HCT116 (cell line): Measurements from ENCODE around the gene PSMD5. TPM values are rescaled to one million over a fixed set of nuclear protein-coding genes. Genes with fewer than 3 reads are reported as not detected.

Experiments used
- ATAC-seq: fragments of 200-7000 bp; cut with Tn5 transposase; 2 replicates; pipeline ENCODE4 v1.9.1; 2020; ENCODE audit warnings: mild to moderate bottlenecking, moderate library complexity
- BruUV-seq: library from RNA; stranded (reverse); fragments of 400-500 nt; replicated peaks from 2 replicates; lab custom pipeline; 2021; lab: Mats Ljungman, UMichigan
- CTCF ChIA-PET: fragments of 300-600 bp; sonication (Branson Sonifier 250); formaldehyde crosslinking; loops from one replicate; lab custom pipeline; 2021; ENCODE audit warnings: antibody characterized with exemption; lab: Charles Lee
- POLR2A ChIA-PET: fragments of 300-600, 350-600 bp; sonication (Branson Sonifier 250); formaldehyde crosslinking; loops from one replicate; lab custom pipeline; 2021; ENCODE audit warnings: antibody characterized with exemption; lab: Charles Lee
- RAD21 ChIA-PET, 2 experiments: fragments of 300-600 bp; sonication (Branson Sonifier 250); formaldehyde crosslinking; loops; one replicate each; lab custom pipeline; 2023; ENCODE audit warnings: low total read pairs in 2 of 2; ENCODE audit not compliant: uncharacterized antibody in 2 of 2, unreplicated experiment in 2 of 2, low non-redundant PET in 1 of 2; lab: Charles Lee
- DNase-seq: peaks from one replicate; pipeline ENCODE4 v3.0.0-alpha.2; 2010; ENCODE audit warnings: low read depth, low spot score
- H2AFZ ChIP-seq: fragments of 200-600 bp; shearing (Covaris generic), sonication (generic); 2 replicates; pipeline ENCODE4 v1.6.1; 2017; ENCODE audit warnings: low read depth, mixed run types, mixed read lengths, antibody characterized with exemption, low read length; ENCODE audit not compliant: poor library complexity, severe bottlenecking
- H3K27ac ChIP-seq: 2 replicates; pipeline ENCODE4 v1.5.1; 2012; ENCODE audit warnings: low read depth, low read length
- H3K27me3 ChIP-seq: fragments of 200-600 bp; sonication (generic); 2 replicates; pipeline ENCODE4 v1.6.1; 2016; ENCODE audit warnings: mixed run types, low read length, mixed read lengths; ENCODE audit not compliant: insufficient read depth
- H3K36me3 ChIP-seq, 2 experiments: fragments of 200-500 bp in 1 of 2; fragments of 200-600 bp in 1 of 2; sonication (Bioruptor generic) in 1 of 2; sonication (generic) in 1 of 2; 2 replicates each; pipeline versions ENCODE4 v1.5.1 to v1.6.1; 2014 to 2016; ENCODE audit warnings: low read length in 2 of 2, inconsistent platforms in 1 of 2, mixed read lengths in 1 of 2, mixed run types in 1 of 2; ENCODE audit not compliant: insufficient read depth in 2 of 2, control insufficient read depth in 1 of 2
- H3K4me1 ChIP-seq, 2 experiments: fragments of 200-600 bp in 1 of 2; sonication (generic) in 1 of 2; 2 replicates each; pipeline versions ENCODE4 v1.5.1 to v1.6.1; 2012 to 2017; ENCODE audit warnings: low read length in 2 of 2, inconsistent platforms in 1 of 2, mild to moderate bottlenecking in 1 of 2, mixed read lengths in 1 of 2, mixed run types in 1 of 2, moderate library complexity in 1 of 2; ENCODE audit not compliant: insufficient read depth in 2 of 2, control insufficient read depth in 1 of 2
- H3K4me2 ChIP-seq: fragments of 200-600 bp; sonication (generic); 2 replicates; pipeline ENCODE4 v1.6.1; 2017; ENCODE audit warnings: mixed run types, low read length, mixed read lengths
- H3K4me3 ChIP-seq, 2 experiments: fragments of 200-600 bp in 1 of 2; sonication (generic) in 1 of 2; replicated peaks in 1 of 2; 2 replicates each; pipeline ENCODE4 v1.5.1; 2011 to 2016; ENCODE audit warnings: low read length in 2 of 2, control low read depth in 1 of 2, low read depth in 1 of 2, mild to moderate bottlenecking in 1 of 2, mixed read lengths in 1 of 2, mixed run types in 1 of 2
- H3K79me2 ChIP-seq: fragments of 200-600 bp; sonication (generic); 2 replicates; pipeline ENCODE4 v1.6.1; 2017; ENCODE audit warnings: mild to moderate bottlenecking, mixed run types, low read length, moderate library complexity, mixed read lengths; ENCODE audit not compliant: insufficient read depth
- H3K9ac ChIP-seq: fragments of 200-600 bp; sonication (generic); 2 replicates; pipeline ENCODE4 v1.6.1; 2016; ENCODE audit warnings: low read length, mixed read lengths
- H3K9me2 ChIP-seq: fragments of 200-600 bp; sonication (generic), shearing (Covaris generic); 2 replicates; pipeline ENCODE4 v1.6.1; 2017; ENCODE audit warnings: mixed run types, mild to moderate bottlenecking, moderate library complexity; ENCODE audit not compliant: insufficient read depth
- H3K9me3 ChIP-seq, 2 experiments: fragments of 200-500 bp in 1 of 2; fragments of 200-600 bp in 1 of 2; sonication (Bioruptor generic) in 1 of 2; sonication (generic) in 1 of 2; 2 replicates each; pipeline ENCODE4 v1.6.1; 2014 to 2017; ENCODE audit warnings: low read length in 2 of 2, mixed read lengths in 2 of 2, inconsistent platforms in 1 of 2, low read depth in 1 of 2, mild to moderate bottlenecking in 1 of 2, mixed run types in 1 of 2, moderate library complexity in 1 of 2; ENCODE audit not compliant: control insufficient read depth in 1 of 2, insufficient read depth in 1 of 2
- H4K20me1 ChIP-seq: fragments of 200-600 bp; sonication (generic), shearing (Covaris generic); 2 replicates; pipeline ENCODE4 v1.6.1; 2017; ENCODE audit warnings: mixed run types, mild to moderate bottlenecking, moderate library complexity; ENCODE audit not compliant: insufficient read depth
- CBX3 ChIP-seq: IDR thresholded peaks from 2 replicates; pipeline ENCODE4 v1.6.1; 2012; ENCODE audit warnings: low read depth
- EGR1 ChIP-seq: IDR thresholded peaks from 2 replicates; pipeline ENCODE4 v1.6.1; 2012; ENCODE audit warnings: low read depth
- EZH2phosphoT487 ChIP-seq: fragments of 200-600 bp; IDR thresholded peaks from 2 replicates; pipeline ENCODE4 v1.6.1; 2018; ENCODE audit warnings: antibody characterized with exemption, borderline replicate concordance
- REST ChIP-seq: IDR thresholded peaks from 2 replicates; pipeline ENCODE4 v1.6.1; 2012; ENCODE audit warnings: low read depth
- SIN3A ChIP-seq: IDR thresholded peaks from 2 replicates; pipeline ENCODE4 v1.6.1; 2012; ENCODE audit warnings: low read depth
- YY1 ChIP-seq: IDR thresholded peaks from 2 replicates; pipeline ENCODE4 v1.6.1; 2011; ENCODE audit warnings: low read length, low read depth, moderate library complexity, mild to moderate bottlenecking; ENCODE audit not compliant: insufficient replicate concordance; ENCODE audit errors: extremely low read depth
- ZBTB33 ChIP-seq: IDR thresholded peaks from 2 replicates; pipeline ENCODE4 v1.6.1; 2011; ENCODE audit warnings: mild to moderate bottlenecking, low read length, moderate library complexity; ENCODE audit not compliant: insufficient replicate concordance; ENCODE audit errors: extremely low read depth
- ZNF274 ChIP-seq: fragments of 200-500 bp; sonication (Bioruptor generic); IDR thresholded peaks from 2 replicates; pipeline ENCODE4 v1.6.1; 2014; ENCODE audit warnings: mild to moderate bottlenecking, low read depth, low read length, inconsistent platforms
- intact Hi-C: fragments of 100-400 bp; cut with micrococcal nuclease; formaldehyde crosslinking; loops from 2 replicates; pipeline ENCODE4 v1.10.0; 2022
- total RNA-seq: library from RNA; stranded (reverse); gene quantifications from one replicate; pipeline ENCODE4 v1.2.1, GENCODE V29; 2021; ENCODE audit not compliant: unreplicated experiment
- TF ChIP-seq, protein P1 (sequence below): IDR thresholded peaks from 2 replicates; pipeline ENCODE4 v1.6.1; 2012

Gene PSMD5
- total RNA-seq, 1 experiment from 2014 or later, result 64.3 TPM

- H3K4me3 ChIP-seq, result peak overlapping the region; percentile 45 to 74
- no peaks in the 10 kb centered on the region for H4K20me1 ChIP-seq
- TF ChIP-seq, protein P1, sequence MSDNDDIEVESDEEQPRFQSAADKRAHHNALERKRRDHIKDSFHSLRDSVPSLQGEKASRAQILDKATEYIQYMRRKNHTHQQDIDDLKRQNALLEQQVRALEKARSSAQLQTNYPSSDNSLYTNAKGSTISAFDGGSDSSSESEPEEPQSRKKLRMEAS, result no peak
- no peak for TF ChIP-seq CBX3
- TF ChIP-seq YY1, result no peak
- no peak for TF ChIP-seq EGR1
- no peak for TF ChIP-seq EZH2phosphoT487
- TF ChIP-seq SIN3A, result no peak
- no peak for TF ChIP-seq REST
- no peak for TF ChIP-seq ZBTB33
- no peak for TF ChIP-seq ZNF274
- peaks cover 0 to 16% of the 10 kb centered on the region in 2 experiments; a peak in 1 of 4 replicates for H3K36me3 ChIP-seq
- no peak overlapping the region for H2AFZ ChIP-seq
- H3K79me2 ChIP-seq, result peaks cover 19% of the 10 kb centered on the region
- H3K4me1 ChIP-seq, result peaks cover 44 to 54% of the 10 kb centered on the region in 2 experiments
- peak overlapping the region; percentile 92 for H3K9ac ChIP-seq
- peak overlapping the region; percentile 97 for H3K4me2 ChIP-seq
- no peaks in the 10 kb centered on the region for H3K9me3 ChIP-seq
- H3K9me2 ChIP-seq, result no peaks in the 10 kb centered on the region
- no peak for ATAC-seq
- ChIA-PET CTCF (no interaction called here), RAD21 (no interaction called here), POLR2A (no interaction called here)
- no TSS peak for BruUV-seq
- no peak for DNase-seq
- intact Hi-C loops, result loop anchor here (5.0 kb wide), 1 partner anchor 62 kb away; no protein-coding TSS in a partner anchor
- H3K27me3 ChIP-seq, result no peaks in the 10 kb centered on the region
- peak overlapping the region; percentile 89 for H3K27ac ChIP-seq
These were observed 32.5 kb upstream of the PSMD5 start for GRCh38 chr9:120875195-120875565.
